Activated naive CD8-positive, alpha-beta T cell (primary cell): ENCODE measurements around the gene DNAAF5.
"Not testable (repeated sequence)": the region's sequence is repeated elsewhere in the genome, so short reads cannot be mapped to it uniquely, and the experiment has no call there.

ENCODE experiments used
- H3K27ac Mint-ChIP-seq: one replicate; pipeline ENCODE4 v1.8.0; 2021; ENCODE audit warnings: mixed read lengths
- H3K27me3 Mint-ChIP-seq: one replicate; pipeline ENCODE4 v1.8.0; 2021; ENCODE audit warnings: mixed read lengths
- H3K36me3 Mint-ChIP-seq: one replicate; pipeline ENCODE4 v1.8.0; 2021; ENCODE audit warnings: mixed read lengths
- H3K4me1 Mint-ChIP-seq: one replicate; pipeline ENCODE4 v1.8.0; 2021; ENCODE audit warnings: low read depth, mixed read lengths
- H3K4me3 Mint-ChIP-seq: one replicate; pipeline ENCODE4 v1.8.0; 2021; ENCODE audit warnings: mild to moderate bottlenecking, mixed read lengths
- H3K9me3 Mint-ChIP-seq: one replicate; pipeline ENCODE4 v1.8.0; 2021; ENCODE audit warnings: low read depth, mixed read lengths

Gene DNAAF5

GRCh38 chr7:801940-802381 lies 75.5 kb downstream of the DNAAF5 start:
- no peaks in the 10 kb centered on the region for H3K4me1 Mint-ChIP-seq
- no peak overlapping the region for H3K4me3 Mint-ChIP-seq
- no peaks in the 10 kb centered on the region for H3K9me3 Mint-ChIP-seq
- H3K36me3 Mint-ChIP-seq: peaks cover 4% of the 10 kb centered on the region
- H3K27ac Mint-ChIP-seq: no peak overlapping the region
- no peaks in the 10 kb centered on the region for H3K27me3 Mint-ChIP-seq

DNA sequence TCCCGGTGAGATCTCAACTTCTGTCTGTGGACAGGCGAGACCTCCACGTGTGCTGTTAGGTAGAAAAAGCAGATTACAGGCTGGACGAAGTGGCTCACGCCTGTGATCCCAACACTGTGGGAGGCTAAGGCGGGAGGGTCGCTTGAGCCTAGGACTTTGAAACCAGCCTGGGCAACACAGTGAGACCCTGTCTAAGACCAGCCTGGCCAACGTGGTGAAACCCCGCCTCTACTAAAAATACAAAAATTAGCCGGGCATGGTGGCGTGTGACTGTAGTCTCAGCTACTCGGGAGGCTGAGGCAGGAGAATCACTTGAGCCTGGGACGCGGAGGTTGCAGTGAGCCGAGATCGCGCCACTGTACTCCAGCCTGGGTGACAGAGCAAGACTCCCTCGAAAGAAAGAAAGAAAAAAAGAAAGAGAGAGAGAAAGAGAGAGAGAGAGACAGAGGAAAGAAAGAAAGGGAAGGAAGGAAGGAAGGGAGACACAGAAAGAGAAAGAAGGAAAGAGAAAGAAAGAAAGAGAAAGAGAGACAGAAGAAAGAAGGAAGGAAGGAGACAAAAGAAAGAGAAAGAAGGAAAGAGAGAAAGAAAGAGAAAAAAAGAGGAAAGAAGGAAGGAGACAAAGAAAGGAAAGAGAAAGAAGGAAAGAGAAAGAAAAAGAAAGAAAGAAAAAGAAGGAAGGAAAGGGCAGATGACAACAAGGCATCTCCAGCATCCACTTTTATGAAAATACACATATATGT lies 76.2 kb downstream of the DNAAF5 start:
- H3K4me1 Mint-ChIP-seq: no peaks in the 10 kb centered on the region
- no peaks in the 10 kb centered on the region for H3K36me3 Mint-ChIP-seq
- H3K27me3 Mint-ChIP-seq: no peaks in the 10 kb centered on the region
- no peaks in the 10 kb centered on the region for H3K9me3 Mint-ChIP-seq
- H3K27ac Mint-ChIP-seq: no peak overlapping the region
- no peak overlapping the region for H3K4me3 Mint-ChIP-seq

DNA sequence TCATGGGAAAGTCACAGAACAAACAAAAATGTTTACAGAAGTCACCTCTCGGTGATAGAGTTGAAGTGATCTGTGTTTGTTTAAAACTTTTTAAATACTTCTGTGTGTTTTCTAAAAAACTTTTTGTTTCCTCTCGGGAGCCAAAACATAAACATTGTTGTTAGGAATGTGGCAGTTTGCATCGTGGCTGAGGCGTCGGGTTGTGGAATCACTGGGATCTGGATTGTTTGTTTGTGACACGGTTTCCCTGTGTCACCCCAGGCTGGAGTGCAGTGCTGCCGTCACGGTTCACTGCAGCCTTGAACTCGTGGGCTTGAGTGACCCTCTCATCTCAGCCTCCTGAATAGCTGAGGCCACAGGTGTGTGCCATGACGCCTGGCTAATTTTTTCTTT lies 76.7 kb downstream of the DNAAF5 start:
- Mint-ChIP-seq H3K4me1 (no peaks in the 10 kb centered on the region), H3K4me3 (no peak overlapping the region), H3K27me3 (no peaks in the 10 kb centered on the region), H3K27ac (no peak overlapping the region), H3K36me3 (no peaks in the 10 kb centered on the region), H3K9me3 (no peaks in the 10 kb centered on the region)

- H3K36me3 Mint-ChIP-seq, H3K27me3 Mint-ChIP-seq: not testable (repeated sequence)
Observed at GRCh38 chr7:803796-804195, 77.3 kb downstream of the DNAAF5 start.

GRCh38 chr7:805261-805660 lies 78.8 kb downstream of the DNAAF5 start:
- Mint-ChIP-seq H3K9me3 (no peaks in the 10 kb centered on the region), H3K4me1 (no peaks in the 10 kb centered on the region), H3K27me3 (no peaks in the 10 kb centered on the region), H3K4me3 (no peak overlapping the region), H3K27ac (no peak overlapping the region), H3K36me3 (no peaks in the 10 kb centered on the region)

More at GRCh38 chr7:803796-804195, 77.3 kb downstream of the DNAAF5 start:
- not testable (repeated sequence) for H3K4me3 Mint-ChIP-seq, H3K9me3 Mint-ChIP-seq, H3K4me1 Mint-ChIP-seq, H3K27ac Mint-ChIP-seq

GRCh38 chr7:815284-816216 lies 89.1 kb downstream of the DNAAF5 start:
- Mint-ChIP-seq H3K36me3 (peaks cover 11% of the 10 kb centered on the region), H3K27me3 (no peaks in the 10 kb centered on the region), H3K4me3 (peak overlapping the region; percentile 82), H3K4me1 (peaks cover 54% of the 10 kb centered on the region), H3K9me3 (no peaks in the 10 kb centered on the region), H3K27ac (no peak overlapping the region)

- Mint-ChIP-seq H3K36me3 (peaks cover 15% of the 10 kb centered on the region), H3K9me3 (no peaks in the 10 kb centered on the region), H3K4me3 (peak overlapping the region; percentile 35), H3K27me3 (no peaks in the 10 kb centered on the region), H3K4me1 (peaks cover 58% of the 10 kb centered on the region), H3K27ac (no peak overlapping the region)
Observed at GRCh38 chr7:816300-816750, 89.8 kb downstream of the DNAAF5 start.

DNA sequence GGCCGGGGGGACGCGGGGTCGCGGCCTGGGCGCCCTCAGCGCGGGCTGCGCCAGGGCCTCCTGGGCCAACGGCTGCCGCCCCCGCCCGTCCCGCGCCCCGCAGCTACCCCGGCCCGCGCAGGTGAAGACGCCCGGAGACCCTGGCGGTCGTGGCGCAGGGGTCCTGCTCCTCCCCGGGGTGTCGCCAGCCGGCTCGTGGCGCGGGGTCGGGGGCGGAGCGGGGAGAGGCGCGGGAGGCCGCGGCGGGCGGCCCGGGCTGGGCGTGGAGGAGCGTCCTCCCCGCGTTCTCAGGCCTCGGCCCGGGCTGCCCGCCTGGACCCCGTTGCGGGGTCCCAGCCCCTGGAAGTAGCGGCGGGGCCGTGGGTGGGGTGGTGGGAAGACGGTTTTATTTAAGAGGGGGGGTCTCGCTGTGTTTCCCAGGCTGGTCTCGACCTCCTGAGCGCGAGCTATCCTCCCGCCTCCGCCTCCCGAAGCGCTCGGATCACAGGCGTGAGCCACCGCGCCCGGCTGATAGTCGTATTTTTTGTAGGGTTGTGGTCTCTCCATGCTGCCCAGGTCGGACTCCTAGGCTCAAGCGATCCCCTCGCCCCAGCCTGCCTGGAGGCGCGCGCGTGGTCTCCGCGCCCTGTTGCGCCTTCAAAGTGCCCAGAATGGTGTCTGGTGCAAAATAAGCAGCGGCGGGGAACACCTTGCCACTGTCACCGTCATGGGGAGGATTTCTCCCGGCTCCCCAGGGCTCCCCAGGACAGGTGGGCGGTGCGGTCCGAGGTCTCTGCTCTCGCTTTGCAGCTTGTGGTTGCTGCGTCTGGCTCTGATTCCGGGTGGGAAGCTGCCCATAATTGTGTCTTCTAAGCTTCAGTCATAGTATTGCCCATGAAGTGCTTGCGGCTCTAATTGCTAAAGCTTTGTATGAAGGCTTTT lies 90.5 kb downstream of the DNAAF5 start:
- Mint-ChIP-seq H3K27ac (peak overlapping the region; percentile 90), H3K4me3 (peak overlapping the region; percentile 94), H3K27me3 (no peaks in the 10 kb centered on the region), H3K9me3 (no peaks in the 10 kb centered on the region), H3K4me1 (peaks cover 59% of the 10 kb centered on the region), H3K36me3 (peaks cover 15% of the 10 kb centered on the region)

GRCh38 chr7:818031-818699 lies 91.7 kb downstream of the DNAAF5 start:
- Mint-ChIP-seq H3K4me3 (peak overlapping the region; percentile 94), H3K9me3 (no peaks in the 10 kb centered on the region), H3K4me1 (peaks cover 56% of the 10 kb centered on the region), H3K36me3 (peaks cover 16% of the 10 kb centered on the region), H3K27me3 (no peaks in the 10 kb centered on the region), H3K27ac (peak overlapping the region; percentile 25)

DNA sequence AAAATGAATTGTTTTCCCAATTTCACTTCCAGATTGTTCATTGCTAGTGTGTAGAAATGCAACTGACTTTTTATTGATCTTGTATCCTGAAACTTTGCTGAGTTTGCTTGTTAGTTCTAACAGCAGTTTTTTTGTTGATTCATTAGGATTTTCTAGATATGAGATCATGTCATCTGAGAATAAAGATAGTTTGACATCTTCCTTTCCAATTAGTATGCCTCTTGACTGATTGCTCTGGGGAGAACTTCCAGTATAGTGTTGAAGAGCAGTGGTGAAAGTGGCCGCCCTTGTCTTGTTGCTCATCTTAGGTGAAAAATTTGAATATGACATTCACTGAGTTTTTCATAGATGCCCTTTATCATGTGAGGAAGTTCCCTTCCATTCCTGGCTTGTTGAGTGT lies 93.8 kb downstream of the DNAAF5 start:
- Mint-ChIP-seq H3K36me3 (peaks cover 22% of the 10 kb centered on the region), H3K27me3 (no peaks in the 10 kb centered on the region), H3K4me1 (peaks cover 59% of the 10 kb centered on the region), H3K27ac (peak overlapping the region; percentile 62), H3K9me3 (no peaks in the 10 kb centered on the region), H3K4me3 (peak overlapping the region; percentile 15)

GRCh38 chr7:821688-822087 lies 95.2 kb downstream of the DNAAF5 start:
- no peak overlapping the region for H3K4me3 Mint-ChIP-seq
- H3K9me3 Mint-ChIP-seq: no peaks in the 10 kb centered on the region
- peaks cover 59% of the 10 kb centered on the region for H3K4me1 Mint-ChIP-seq
- no peak overlapping the region for H3K27ac Mint-ChIP-seq
- peaks cover 23% of the 10 kb centered on the region for H3K36me3 Mint-ChIP-seq
- H3K27me3 Mint-ChIP-seq: no peaks in the 10 kb centered on the region

DNA sequence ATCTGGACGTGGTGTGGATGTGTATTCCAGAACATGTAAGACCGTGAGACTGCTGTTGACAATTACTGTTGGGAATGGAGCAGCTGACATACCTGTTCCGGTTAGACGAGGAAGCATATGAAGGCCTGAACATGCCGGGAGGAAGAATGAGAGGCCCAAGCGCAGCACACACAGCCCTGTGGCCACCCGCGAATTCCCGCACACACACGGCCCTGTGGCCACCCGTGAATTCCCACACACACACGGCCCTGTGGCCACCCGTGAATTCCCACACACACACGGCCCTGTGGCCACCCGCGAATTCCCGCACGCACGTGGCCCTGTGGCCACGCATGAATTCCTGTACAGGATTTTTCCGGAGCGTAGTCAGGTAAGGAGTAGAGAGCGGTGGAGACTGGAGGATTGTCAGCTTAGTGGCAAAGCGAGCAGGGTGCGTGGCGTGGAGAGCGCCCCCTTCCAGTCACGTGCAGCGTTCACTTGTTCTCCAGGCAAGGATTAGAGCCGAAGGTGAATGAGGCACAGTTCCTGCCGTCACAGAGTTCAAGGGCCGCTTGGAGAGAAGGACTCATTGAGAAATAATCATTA lies 96.3 kb downstream of the DNAAF5 start:
- H3K27me3 Mint-ChIP-seq: no peaks in the 10 kb centered on the region
- peaks cover 56% of the 10 kb centered on the region for H3K4me1 Mint-ChIP-seq
- H3K9me3 Mint-ChIP-seq: no peaks in the 10 kb centered on the region
- peak overlapping the region; percentile 25 for H3K27ac Mint-ChIP-seq
- H3K36me3 Mint-ChIP-seq: peaks cover 23% of the 10 kb centered on the region
- H3K4me3 Mint-ChIP-seq: no peak overlapping the region

DNA sequence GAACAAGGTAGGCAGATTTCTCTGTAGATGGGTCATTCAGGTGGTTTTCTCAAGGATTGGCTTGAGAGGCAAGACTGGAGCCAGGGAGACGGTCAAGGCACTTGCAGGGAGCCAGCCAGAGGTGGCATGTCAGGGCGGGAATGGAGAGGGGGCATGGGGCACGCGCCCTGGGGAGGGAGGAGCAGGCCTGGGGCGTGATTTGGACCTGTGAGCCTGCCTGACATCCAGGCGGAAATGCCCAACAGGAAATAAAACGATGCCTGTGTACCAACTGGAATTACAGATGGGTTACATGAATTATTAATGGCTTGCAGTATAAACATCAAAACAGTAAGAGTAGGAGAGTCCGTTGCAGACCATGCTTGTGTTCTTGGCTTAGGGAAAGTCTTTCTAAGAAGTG lies 97.2 kb downstream of the DNAAF5 start:
- Mint-ChIP-seq H3K27ac (peak overlapping the region; percentile 34), H3K36me3 (peaks cover 21% of the 10 kb centered on the region), H3K4me3 (no peak overlapping the region), H3K9me3 (no peaks in the 10 kb centered on the region), H3K27me3 (no peaks in the 10 kb centered on the region), H3K4me1 (peaks cover 48% of the 10 kb centered on the region)

DNA sequence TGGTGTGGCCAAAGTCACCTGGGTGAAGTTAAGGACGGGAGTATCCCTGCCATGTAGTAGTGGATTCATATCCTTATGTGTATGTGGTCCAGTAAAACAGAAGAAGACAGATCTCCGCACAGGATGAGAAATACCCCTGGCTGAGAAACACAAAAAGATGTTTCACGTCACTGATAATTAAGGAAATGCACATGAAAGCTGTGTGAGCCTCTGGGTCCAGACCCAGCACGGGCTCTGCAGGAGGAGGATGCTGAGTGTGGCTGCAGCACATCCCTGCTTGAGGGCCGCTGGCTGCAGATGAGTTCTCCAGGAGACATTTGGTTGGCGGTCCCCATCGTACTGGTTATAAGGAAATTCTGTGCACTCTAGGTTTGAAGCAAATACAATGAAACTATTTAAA lies 97.6 kb downstream of the DNAAF5 start:
- H3K27me3 Mint-ChIP-seq: no peaks in the 10 kb centered on the region
- peak overlapping the region; percentile 34 for H3K27ac Mint-ChIP-seq
- no peaks in the 10 kb centered on the region for H3K9me3 Mint-ChIP-seq
- peaks cover 21% of the 10 kb centered on the region for H3K36me3 Mint-ChIP-seq
- no peak overlapping the region for H3K4me3 Mint-ChIP-seq
- peaks cover 50% of the 10 kb centered on the region for H3K4me1 Mint-ChIP-seq
